Measurements from ENCODE around the gene VMP1. TPM values are rescaled to one million over a fixed set of nuclear protein-coding genes. Genes with fewer than 3 reads are reported as not detected.

Gene VMP1
- total and polyA plus RNA-seq, 2 of the 13 experiments (the other 11 are each of a cell fraction or from before 2014, with no cell fraction given), result 186 to 271 TPM

- no peak for TF ChIP-seq PAWR (CRISPR knock-in tag; IDR thresholded peaks at IDR 0.05; ENCODE audit: borderline replicate concordance)
- TF ChIP-seq TBL1XR1 (IDR thresholded peaks at IDR 0.05; ENCODE audit: borderline replicate concordance, low read length, partially characterized antibody), result peak; percentile 81
- TF ChIP-seq MYNN (CRISPR knock-in tag; IDR thresholded peaks at IDR 0.05; ENCODE audit: low read depth), result peak; percentile 84; the same call in 1 of the 2 replicates
- peak; percentile 92; the same call in 1 of the 2 replicates for TF ChIP-seq GATA4 (IDR thresholded peaks at IDR 0.05; ENCODE audit: borderline replicate concordance, low read depth)
- TF ChIP-seq ZNF260 (CRISPR knock-in tag; IDR thresholded peaks at IDR 0.05; ENCODE audit: borderline replicate concordance, low read depth), result no peak
- no peak for TF ChIP-seq NBN (conservative IDR thresholded peaks at IDR 0.05)
- peak; percentile 71; the same call in 1 of the 2 replicates for TF ChIP-seq ZNF652 (CRISPR knock-in tag; IDR thresholded peaks at IDR 0.05; ENCODE audit: borderline replicate concordance, low read depth)
- peak; percentile 85 for TF ChIP-seq THAP11 (CRISPR knock-in tag; IDR thresholded peaks at IDR 0.05)
- TF ChIP-seq FOXK2 (IDR thresholded peaks at IDR 0.05), result peak; percentile 48
- peak; percentile 92; the same call in 1 of the 2 replicates for TF ChIP-seq RXRA (CRISPR knock-in tag; IDR thresholded peaks at IDR 0.05)
- TF ChIP-seq, protein P1, sequence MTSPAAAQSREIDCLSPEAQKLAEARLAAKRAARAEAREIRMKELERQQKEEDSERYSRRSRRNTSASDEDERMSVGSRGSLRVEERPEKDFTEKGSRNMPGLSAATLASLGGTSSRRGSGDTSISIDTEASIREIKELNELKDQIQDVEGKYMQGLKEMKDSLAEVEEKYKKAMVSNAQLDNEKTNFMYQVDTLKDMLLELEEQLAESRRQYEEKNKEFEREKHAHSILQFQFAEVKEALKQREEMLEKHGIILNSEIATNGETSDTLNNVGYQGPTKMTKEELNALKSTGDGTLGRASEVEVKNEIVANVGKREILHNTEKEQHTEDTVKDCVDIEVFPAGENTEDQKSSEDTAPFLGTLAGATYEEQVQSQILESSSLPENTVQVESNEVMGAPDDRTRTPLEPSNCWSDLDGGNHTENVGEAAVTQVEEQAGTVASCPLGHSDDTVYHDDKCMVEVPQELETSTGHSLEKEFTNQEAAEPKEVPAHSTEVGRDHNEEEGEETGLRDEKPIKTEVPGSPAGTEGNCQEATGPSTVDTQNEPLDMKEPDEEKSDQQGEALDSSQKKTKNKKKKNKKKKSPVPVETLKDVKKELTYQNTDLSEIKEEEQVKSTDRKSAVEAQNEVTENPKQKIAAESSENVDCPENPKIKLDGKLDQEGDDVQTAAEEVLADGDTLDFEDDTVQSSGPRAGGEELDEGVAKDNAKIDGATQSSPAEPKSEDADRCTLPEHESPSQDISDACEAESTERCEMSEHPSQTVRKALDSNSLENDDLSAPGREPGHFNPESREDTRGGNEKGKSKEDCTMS (CRISPR knock-in tag; conservative IDR thresholded peaks at IDR 0.05), result no peak
- peak; percentile 76 for TF ChIP-seq KLF11 (CRISPR knock-in tag; IDR thresholded peaks at IDR 0.05)
- TF ChIP-seq, protein P2, sequence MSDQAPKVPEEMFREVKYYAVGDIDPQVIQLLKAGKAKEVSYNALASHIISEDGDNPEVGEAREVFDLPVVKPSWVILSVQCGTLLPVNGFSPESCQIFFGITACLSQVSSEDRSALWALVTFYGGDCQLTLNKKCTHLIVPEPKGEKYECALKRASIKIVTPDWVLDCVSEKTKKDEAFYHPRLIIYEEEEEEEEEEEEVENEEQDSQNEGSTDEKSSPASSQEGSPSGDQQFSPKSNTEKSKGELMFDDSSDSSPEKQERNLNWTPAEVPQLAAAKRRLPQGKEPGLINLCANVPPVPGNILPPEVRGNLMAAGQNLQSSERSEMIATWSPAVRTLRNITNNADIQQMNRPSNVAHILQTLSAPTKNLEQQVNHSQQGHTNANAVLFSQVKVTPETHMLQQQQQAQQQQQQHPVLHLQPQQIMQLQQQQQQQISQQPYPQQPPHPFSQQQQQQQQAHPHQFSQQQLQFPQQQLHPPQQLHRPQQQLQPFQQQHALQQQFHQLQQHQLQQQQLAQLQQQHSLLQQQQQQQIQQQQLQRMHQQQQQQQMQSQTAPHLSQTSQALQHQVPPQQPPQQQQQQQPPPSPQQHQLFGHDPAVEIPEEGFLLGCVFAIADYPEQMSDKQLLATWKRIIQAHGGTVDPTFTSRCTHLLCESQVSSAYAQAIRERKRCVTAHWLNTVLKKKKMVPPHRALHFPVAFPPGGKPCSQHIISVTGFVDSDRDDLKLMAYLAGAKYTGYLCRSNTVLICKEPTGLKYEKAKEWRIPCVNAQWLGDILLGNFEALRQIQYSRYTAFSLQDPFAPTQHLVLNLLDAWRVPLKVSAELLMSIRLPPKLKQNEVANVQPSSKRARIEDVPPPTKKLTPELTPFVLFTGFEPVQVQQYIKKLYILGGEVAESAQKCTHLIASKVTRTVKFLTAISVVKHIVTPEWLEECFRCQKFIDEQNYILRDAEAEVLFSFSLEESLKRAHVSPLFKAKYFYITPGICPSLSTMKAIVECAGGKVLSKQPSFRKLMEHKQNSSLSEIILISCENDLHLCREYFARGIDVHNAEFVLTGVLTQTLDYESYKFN (CRISPR knock-in tag; conservative IDR thresholded peaks at IDR 0.05), result peak; percentile 93
- TF ChIP-seq SCMH1 (CRISPR knock-in tag; IDR thresholded peaks at IDR 0.05; ENCODE audit: borderline replicate concordance), result no peak
- TF ChIP-seq ZNF691 (CRISPR knock-in tag; IDR thresholded peaks at IDR 0.05; ENCODE audit: borderline replicate concordance, low read depth), result peak; percentile 93
- peak; percentile 89 for TF ChIP-seq ZNF317 (CRISPR knock-in tag; IDR thresholded peaks at IDR 0.05)
- TF ChIP-seq SKI (IDR thresholded peaks at IDR 0.05; ENCODE audit: partially characterized antibody), result peak; percentile 72
- TF ChIP-seq GMEB2 (CRISPR knock-in tag; IDR thresholded peaks at IDR 0.05; ENCODE audit: low read depth), result no peak
Measured at GRCh38 chr17:59853168-59853918, 145.9 kb downstream of the VMP1 start (continued).
